ENCODE measurements around the gene ANKRD9.

The ANKRD9 gene

GRCh38 chr14:102462391-102462790, 47.2 kb downstream of the ANKRD9 start:
- no peak overlapping the region for H3K27ac ChIP-seq
- no peaks in the 10 kb centered on the region for H3K27me3 ChIP-seq (ENCODE audit: insufficient read depth, low read depth)
- H4K20me1 ChIP-seq (ENCODE audit: insufficient read depth) = no peaks in the 10 kb centered on the region
- H3K4me1 ChIP-seq (ENCODE audit: low read depth, poor library complexity, severe bottlenecking) = no peaks in the 10 kb centered on the region
- H3K79me2 ChIP-seq (ENCODE audit: insufficient read depth, low read depth) = no peaks in the 10 kb centered on the region
- H3K9ac ChIP-seq = no peak overlapping the region
- TF ChIP-seq CTCF (conservative IDR thresholded peaks at IDR 0.05; ENCODE audit: low read depth, low read length) = no peak
- H2AFZ ChIP-seq (ENCODE audit: low read depth) = no peak overlapping the region
- H3K36me3 ChIP-seq (ENCODE audit: insufficient read depth) = no peaks in the 10 kb centered on the region
- no peak overlapping the region for H3K4me2 ChIP-seq
- no peak overlapping the region for H3K4me3 ChIP-seq (IDR thresholded peaks at IDR 0.05; ENCODE audit: insufficient read depth, low read depth, low read length)

- Histone ChIP-seq H4K20me1 (ENCODE audit: insufficient read depth) (no peaks in the 10 kb centered on the region), H3K79me2 (ENCODE audit: insufficient read depth, low read depth) (no peaks in the 10 kb centered on the region), H2AFZ (ENCODE audit: low read depth) (no peak overlapping the region), H3K27ac (no peak overlapping the region), H3K9ac (no peak overlapping the region), H3K27me3 (ENCODE audit: insufficient read depth, low read depth) (no peaks in the 10 kb centered on the region), H3K36me3 (ENCODE audit: insufficient read depth) (no peaks in the 10 kb centered on the region), H3K4me3 (IDR thresholded peaks at IDR 0.05; ENCODE audit: insufficient read depth, low read depth, low read length) (no peak overlapping the region), H3K4me1 (ENCODE audit: low read depth, poor library complexity, severe bottlenecking) (no peaks in the 10 kb centered on the region), H3K4me2 (no peak overlapping the region)
- TF ChIP-seq CTCF (conservative IDR thresholded peaks at IDR 0.05; ENCODE audit: low read depth, low read length) = no peak
Observed at GRCh38 chr14:102461490-102462338, 47.9 kb downstream of the ANKRD9 start.

- no peak overlapping the region for H3K4me2 ChIP-seq
- H3K27ac ChIP-seq = no peak overlapping the region
- no peaks in the 10 kb centered on the region for H3K4me1 ChIP-seq (ENCODE audit: low read depth, poor library complexity, severe bottlenecking)
- no peaks in the 10 kb centered on the region for H3K36me3 ChIP-seq (ENCODE audit: insufficient read depth)
- TF ChIP-seq CTCF (conservative IDR thresholded peaks at IDR 0.05; ENCODE audit: low read depth, low read length) = no peak
- no peak overlapping the region for H2AFZ ChIP-seq (ENCODE audit: low read depth)
- H3K27me3 ChIP-seq (ENCODE audit: insufficient read depth, low read depth) = no peaks in the 10 kb centered on the region
- H3K79me2 ChIP-seq (ENCODE audit: insufficient read depth, low read depth) = no peaks in the 10 kb centered on the region
- no peaks in the 10 kb centered on the region for H4K20me1 ChIP-seq (ENCODE audit: insufficient read depth)
- no peak overlapping the region for H3K4me3 ChIP-seq (IDR thresholded peaks at IDR 0.05; ENCODE audit: insufficient read depth, low read depth, low read length)
- no peak overlapping the region for H3K9ac ChIP-seq
Observed at GRCh38 chr14:102457509-102457908, 52.1 kb downstream of the ANKRD9 start.

GRCh38 chr14:102454711-102455110, 54.9 kb downstream of the ANKRD9 start:
- H2AFZ ChIP-seq (ENCODE audit: low read depth) = no peak overlapping the region
- H4K20me1 ChIP-seq (ENCODE audit: insufficient read depth) = no peaks in the 10 kb centered on the region
- no peak overlapping the region for H3K4me3 ChIP-seq (IDR thresholded peaks at IDR 0.05; ENCODE audit: insufficient read depth, low read depth, low read length)
- H3K79me2 ChIP-seq (ENCODE audit: insufficient read depth, low read depth) = no peaks in the 10 kb centered on the region
- no peaks in the 10 kb centered on the region for H3K4me1 ChIP-seq (ENCODE audit: low read depth, poor library complexity, severe bottlenecking)
- H3K27me3 ChIP-seq (ENCODE audit: insufficient read depth, low read depth) = no peaks in the 10 kb centered on the region
- no peak overlapping the region for H3K27ac ChIP-seq
- no peaks in the 10 kb centered on the region for H3K36me3 ChIP-seq (ENCODE audit: insufficient read depth)
- H3K4me2 ChIP-seq = no peak overlapping the region
- no peak for TF ChIP-seq CTCF (conservative IDR thresholded peaks at IDR 0.05; ENCODE audit: low read depth, low read length)
- H3K9ac ChIP-seq = no peak overlapping the region
